Skin epidermis (tissue), 12 donors: Measurements from ENCODE around the gene TIMM29.

ENCODE experiments used
- H3K27ac ChIP-seq, 21 experiments: fragments of 200-600 bp; sonication (generic) in 11 of 21; one replicate each; pipeline ENCODE4 v1.5.0; 2020; ENCODE audit warnings: mild to moderate bottlenecking in 3 of 21, inconsistent platforms in 2 of 21, moderate library complexity in 2 of 21
- H3K4me3 ChIP-seq, 7 experiments: fragments of 200-600 bp; sonication (generic) in 2 of 7; one replicate each; pipeline ENCODE4 v1.5.0; 2020; ENCODE audit warnings: inconsistent platforms in 2 of 7, mild to moderate bottlenecking in 2 of 7, moderate library complexity in 1 of 7

TIMM29 gene

GRCh38 chr19:10928563-10929401, at the start of gene TIMM29, which contains the start of gene YIPF2:
Gene TIMM29 (plus strand): TSS chr19:10928811. CDS start chr19:10928823, 12 bp downstream.
Gene YIPF2 (minus strand): TSS chr19:10928639. CDS start chr19:10928410, 229 bp downstream.
- Histone ChIP-seq H3K4me3 (peak within 1 kb of the TSS; percentile 75 to 99 (median 94)), H3K27ac (peak within 1 kb of the TSS; percentile 41 to 96 (median 89))

GRCh38 chr19:10881403-10882107, 47.1 kb upstream of the TIMM29 start:
- Histone ChIP-seq H3K4me3 (no peak overlapping the region), H3K27ac (no peak overlapping the region)

GRCh38 chr19:10882108-10882457, 46.5 kb upstream of the TIMM29 start:
- H3K27ac ChIP-seq: no peak overlapping the region
- no peak overlapping the region for H3K4me3 ChIP-seq

GRCh38 chr19:10884274-10884673, 44.3 kb upstream of the TIMM29 start:
- H3K4me3 ChIP-seq: no peak overlapping the region
- H3K27ac ChIP-seq: peak overlapping the region in 3 of 21 experiments; percentile 0 to 52 (median 13)

GRCh38 chr19:10885201-10886169, 43.1 kb upstream of the TIMM29 start:
- Histone ChIP-seq H3K4me3 (no peak overlapping the region), H3K27ac (peak overlapping the region in 4 of 21 experiments; percentile 0 to 52 (median 27))

- H3K4me3 ChIP-seq: no peak overlapping the region
- peak overlapping the region in 6 of 21 experiments; percentile 21 to 35 (median 25) for H3K27ac ChIP-seq
Observed at GRCh38 chr19:10887616-10888367, 40.8 kb upstream of the TIMM29 start.

GRCh38 chr19:10888421-10888866, 40.2 kb upstream of the TIMM29 start:
- Histone ChIP-seq H3K4me3 (no peak overlapping the region), H3K27ac (peak overlapping the region in 5 of 21 experiments; percentile 21 to 34 (median 25))

- H3K27ac ChIP-seq: no peak overlapping the region
- no peak overlapping the region for H3K4me3 ChIP-seq
Observed at GRCh38 chr19:10889880-10890279, 38.7 kb upstream of the TIMM29 start.

GRCh38 chr19:10891405-10892086, 37.1 kb upstream of the TIMM29 start:
- Histone ChIP-seq H3K27ac (peak overlapping the region in 19 of 21 experiments; percentile 31 to 82 (median 75)), H3K4me3 (no peak overlapping the region)

- Histone ChIP-seq H3K27ac (peak overlapping the region in 11 of 21 experiments; percentile 31 to 70 (median 57)), H3K4me3 (no peak overlapping the region)
Observed at GRCh38 chr19:10892256-10892655, 36.4 kb upstream of the TIMM29 start.

GRCh38 chr19:10894911-10895213, 33.7 kb upstream of the TIMM29 start:
- Histone ChIP-seq H3K27ac (no peak overlapping the region), H3K4me3 (no peak overlapping the region)

GRCh38 chr19:10895363-10895762, 33.2 kb upstream of the TIMM29 start:
- H3K4me3 ChIP-seq: no peak overlapping the region
- no peak overlapping the region for H3K27ac ChIP-seq

- H3K4me3 ChIP-seq: no peak overlapping the region
- no peak overlapping the region for H3K27ac ChIP-seq
Observed at GRCh38 chr19:10895920-10896319, 32.7 kb upstream of the TIMM29 start.

GRCh38 chr19:10896851-10897526, 31.6 kb upstream of the TIMM29 start:
- no peak overlapping the region for H3K4me3 ChIP-seq
- peak overlapping the region in 1 of 21 experiments; percentile 1 for H3K27ac ChIP-seq

GRCh38 chr19:10898633-10899032, 30.0 kb upstream of the TIMM29 start:
- Histone ChIP-seq H3K4me3 (no peak overlapping the region), H3K27ac (peak overlapping the region in 5 of 21 experiments; percentile 5 to 74 (median 34))

- peak overlapping the region in 10 of 21 experiments; percentile 5 to 74 (median 36) for H3K27ac ChIP-seq
Observed at GRCh38 chr19:10899151-10899653, 29.4 kb upstream of the TIMM29 start.

GRCh38 chr19:10907925-10908324, 20.7 kb upstream of the TIMM29 start:
- H3K27ac ChIP-seq: no peak overlapping the region
- no peak overlapping the region for H3K4me3 ChIP-seq

More at GRCh38 chr19:10899151-10899653, 29.4 kb upstream of the TIMM29 start:
- H3K4me3 ChIP-seq: no peak overlapping the region
